ENCODE data around the gene ARCN1. TPM values are rescaled to one million over a fixed set of nuclear protein-coding genes. Genes with fewer than 3 reads are reported as not detected.
"Not testable (repeated sequence)": the region's sequence is repeated elsewhere in the genome, so short reads cannot be mapped to it uniquely, and the experiment has no call there.

The ARCN1 gene
- total and polyA plus RNA-seq, 2 donors (not counting 1 experiment from before 2014, with no cell fraction given): 42.9 to 83.2 TPM

GRCh38 chr11:118592616-118593367 is 20.6 kb downstream of the ARCN1 start:
- Mint-ChIP-seq H3K4me1 (peaks cover 9% of the 10 kb centered on the region), H3K9me3 (ENCODE audit: insufficient read depth) (no peaks in the 10 kb centered on the region), H3K27ac (no peak overlapping the region), H3K27me3 (no peaks in the 10 kb centered on the region), H3K4me3 (no peak overlapping the region)
- DNase-seq (no peak), ATAC-seq (ENCODE audit: low read depth) (no peak)
- Histone ChIP-seq H3K4me2 (replicated peaks; ENCODE audit: low read depth, low read length, poor library complexity, severe bottlenecking) (no peak overlapping the region), H3K9ac (ENCODE audit: low read length) (no peak overlapping the region), H3K27me3 (replicated peaks in 1 of 4; ENCODE audit: control extremely low read depth in 1 of 4, control insufficient read depth in 3 of 4, insufficient read depth in 4 of 4, low read length in 3 of 4) (no peaks in the 10 kb centered on the region), H4K20me1 (ENCODE audit: control insufficient read depth, insufficient read depth, low read length, poor library complexity, severe bottlenecking) (no peaks in the 10 kb centered on the region), H3K27ac (ENCODE audit: low read length in 2 of 2) (no peak overlapping the region), H3K9me3 (ENCODE audit: control extremely low read depth in 1 of 3, control insufficient read depth in 2 of 3, insufficient read depth in 1 of 3, low read length in 2 of 3) (no peaks in the 10 kb centered on the region), H3K4me3 (ENCODE audit: control extremely low read depth in 1 of 5, extremely low read depth in 1 of 5, insufficient read depth in 1 of 5, low read depth in 2 of 5, low read length in 4 of 5) (no peak overlapping the region), H3K79me2 (ENCODE audit: control insufficient read depth, insufficient read depth, low read length) (no peaks in the 10 kb centered on the region), H3K36me3 (replicated peaks in 1 of 2; ENCODE audit: control extremely low read depth in 1 of 2, control insufficient read depth in 1 of 2, extremely low read depth in 1 of 2, insufficient read depth in 2 of 2, low read length in 1 of 2) (peaks cover 17 to 71% of the 10 kb centered on the region in 2 experiments), H2AFZ (ENCODE audit: insufficient read depth, low read depth, low read length, poor library complexity, severe bottlenecking) (no peak overlapping the region), H3K4me1 (ENCODE audit: control insufficient read depth in 2 of 2, insufficient read depth in 2 of 2, low read length in 2 of 2) (no peaks in the 10 kb centered on the region)
- ChIA-PET CTCF (interaction anchor here (0.5 to 1.2 kb wide), 3 partner anchors 8 to 27 kb away, joined by 3 read pairs; no protein-coding TSS in a partner anchor), POLR2A (no interaction called here)
- no peak for TF ChIP-seq EZH2 (IDR thresholded peaks at IDR 0.05; ENCODE audit: borderline replicate concordance, insufficient read depth, low read depth, low read length, poor library complexity, severe bottlenecking)
- TF ChIP-seq CTCF (IDR thresholded peaks at IDR 0.05): no peak
- intact Hi-C loops (cut with micrococcal nuclease): no loop called here
- WGBS (ENCODE audit: insufficient coverage): no CpG with 5 or more reads among the region's 2 CpGs

- peak; percentile 49 for DNase-seq
- 100% methylated on average over 1 of the region's 5 CpGs for WGBS (ENCODE audit: insufficient coverage)
These were observed 22.8 kb downstream of the ARCN1 start for GRCh38 chr11:118594984-118595383.

More at GRCh38 chr11:118594984-118595383, 22.8 kb downstream of the ARCN1 start:
- CTCF ChIA-PET: interaction anchor here (1.7 to 2.0 kb wide), 2 partner anchors 14 to 17 kb away, joined by 8 read pairs; no protein-coding TSS in a partner anchor
- H3K4me3 Mint-ChIP-seq; H2AFZ ChIP-seq (ENCODE audit: insufficient read depth, low read depth, low read length, poor library complexity, severe bottlenecking); H3K4me1 Mint-ChIP-seq; H3K4me3 ChIP-seq (ENCODE audit: control extremely low read depth in 1 of 5, extremely low read depth in 1 of 5, insufficient read depth in 1 of 5, low read depth in 2 of 5, low read length in 4 of 5); H3K4me1 ChIP-seq (ENCODE audit: control insufficient read depth in 2 of 2, insufficient read depth in 2 of 2, low read length in 2 of 2); H3K9ac ChIP-seq (ENCODE audit: low read length); H3K27me3 Mint-ChIP-seq; H3K27ac Mint-ChIP-seq; H3K27ac ChIP-seq (ENCODE audit: low read length in 2 of 2); H3K9me3 ChIP-seq (ENCODE audit: control extremely low read depth in 1 of 3, control insufficient read depth in 2 of 3, insufficient read depth in 1 of 3, low read length in 2 of 3); ATAC-seq (ENCODE audit: low read depth); H3K4me2 ChIP-seq (replicated peaks; ENCODE audit: low read depth, low read length, poor library complexity, severe bottlenecking); H3K9me3 Mint-ChIP-seq (ENCODE audit: insufficient read depth); H3K79me2 ChIP-seq (ENCODE audit: control insufficient read depth, insufficient read depth, low read length); POLR2A ChIA-PET; H4K20me1 ChIP-seq (ENCODE audit: control insufficient read depth, insufficient read depth, low read length, poor library complexity, severe bottlenecking); H3K27me3 ChIP-seq (replicated peaks in 1 of 4; ENCODE audit: control extremely low read depth in 1 of 4, control insufficient read depth in 3 of 4, insufficient read depth in 4 of 4, low read length in 3 of 4): not testable (repeated sequence)
- H3K36me3 ChIP-seq (replicated peaks in 1 of 2; ENCODE audit: control extremely low read depth in 1 of 2, control insufficient read depth in 1 of 2, extremely low read depth in 1 of 2, insufficient read depth in 2 of 2, low read length in 1 of 2): peaks cover 14 to 75% of the 10 kb centered on the region in 2 experiments
- intact Hi-C loops (cut with micrococcal nuclease): loop anchor here (2.0 kb wide), 1 partner anchor 16 kb away; no protein-coding TSS in a partner anchor

Measured in B cell (primary cell).